ENCODE results near the gene SLC44A1. TPM values are rescaled to one million over a fixed set of nuclear protein-coding genes. Genes with fewer than 3 reads are reported as not detected.

SLC44A1 gene
- total RNA-seq, 1 donor from 2014 or later = 67.5 TPM

DNA sequence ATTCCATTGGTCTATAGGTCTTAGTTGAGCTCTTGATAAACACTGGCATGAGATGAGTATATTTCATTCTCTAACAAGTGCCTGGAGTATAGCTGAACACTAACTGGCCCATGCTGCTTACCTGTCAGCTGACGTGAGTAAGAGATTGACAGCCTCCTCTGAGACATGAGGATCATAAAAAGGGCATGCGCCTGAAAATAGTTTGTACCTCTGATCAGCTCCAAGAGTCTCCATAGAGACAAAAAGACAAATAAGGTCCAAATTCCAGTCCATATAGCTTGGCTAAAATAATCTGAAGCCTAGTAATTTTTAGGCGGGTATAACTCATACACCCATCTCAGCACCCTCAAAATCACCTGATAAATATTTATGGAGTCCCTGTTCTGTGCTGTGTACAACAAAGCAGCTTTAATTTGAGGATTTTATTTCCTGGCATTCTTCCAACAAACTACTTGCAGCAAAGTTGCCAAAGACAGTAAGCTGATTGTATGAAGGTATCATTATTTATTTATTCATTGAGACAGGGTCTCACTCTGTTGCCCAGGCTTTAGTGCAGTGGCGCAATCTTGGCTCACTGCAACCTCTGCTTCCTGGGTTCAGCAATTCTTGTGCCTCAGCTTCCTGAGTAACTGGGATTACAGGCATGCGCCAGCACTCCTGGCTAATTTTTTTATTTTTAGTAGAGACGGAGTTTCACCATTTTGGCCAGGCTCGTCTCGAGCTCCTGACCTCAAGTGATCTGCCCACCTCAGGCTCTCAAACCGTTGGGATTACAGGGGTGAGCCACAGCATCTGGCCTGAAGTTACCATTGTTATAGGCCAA, 187.2 kb downstream of the SLC44A1 start:
- no peak for DNase-seq (ENCODE audit: low spot score)

DNA sequence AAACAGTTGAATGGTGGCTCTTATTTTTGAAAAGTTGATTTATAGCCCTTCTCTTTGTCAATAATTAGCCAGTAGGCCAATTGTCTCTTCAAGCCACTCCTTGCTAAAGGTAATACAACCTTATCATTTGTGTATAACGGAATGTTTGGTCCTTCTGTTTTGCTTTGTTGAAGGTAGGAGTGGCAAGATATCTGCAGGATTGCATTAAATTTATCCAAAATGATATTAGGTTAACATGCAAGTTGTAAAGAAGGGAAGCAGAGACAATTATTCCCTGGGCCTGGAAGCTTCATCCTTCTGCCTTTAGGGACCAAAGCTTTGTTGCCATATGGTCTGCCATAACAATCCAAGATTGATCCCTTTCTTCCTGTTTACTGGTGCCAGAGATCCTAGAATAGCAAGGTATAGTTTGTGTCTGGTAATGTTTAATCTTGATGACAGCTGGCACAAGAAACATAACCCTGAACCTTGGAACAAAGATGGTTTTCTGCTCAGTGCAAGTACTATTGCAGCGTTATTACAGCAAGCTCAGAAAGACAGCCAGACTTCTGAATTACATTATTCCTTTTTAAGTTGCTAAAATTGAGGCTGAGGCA, 187.9 kb downstream of the SLC44A1 start:
- no peak for DNase-seq (ENCODE audit: low spot score)

DNA sequence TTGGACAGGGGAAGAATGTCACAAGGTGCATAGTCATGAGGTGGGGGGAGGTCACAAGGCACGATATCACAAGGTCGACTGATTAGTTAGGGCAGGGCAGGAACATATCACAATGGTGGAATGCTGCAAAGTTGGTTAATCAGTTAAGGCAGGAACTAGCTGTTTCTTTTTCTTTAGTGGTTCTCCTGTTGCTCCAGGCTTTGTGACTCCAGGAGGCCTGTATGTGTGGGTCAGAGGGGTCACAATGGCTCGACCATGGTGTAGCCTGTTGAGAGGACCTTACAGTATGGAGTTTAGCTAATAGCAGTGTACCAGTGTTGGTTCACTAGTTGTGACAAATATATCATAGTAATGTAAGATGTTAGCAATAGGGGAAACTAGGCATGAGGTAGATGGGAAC, 191.0 kb downstream of the SLC44A1 start:
- DNase-seq (ENCODE audit: low spot score) = no peak

DNA sequence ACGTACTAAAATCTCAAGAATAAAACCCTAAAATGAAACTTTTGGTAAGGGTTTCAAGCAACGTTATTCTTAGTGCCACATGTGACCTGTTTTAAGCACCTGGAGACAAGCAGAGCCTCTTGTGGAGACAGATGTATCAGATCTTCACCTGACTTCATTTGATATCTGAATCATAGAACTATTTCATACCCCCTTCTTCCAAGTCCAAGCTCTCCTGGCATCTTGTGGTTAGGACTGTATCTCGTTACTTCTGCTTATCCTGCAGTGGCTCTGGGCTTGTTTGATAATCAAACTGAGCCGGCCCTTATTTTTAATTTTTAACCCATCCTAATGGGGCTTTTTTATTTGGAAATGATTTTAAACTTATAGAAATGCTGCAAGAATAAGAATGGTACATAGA, 192.3 kb downstream of the SLC44A1 start:
- no peak for DNase-seq (ENCODE audit: low spot score)

DNA sequence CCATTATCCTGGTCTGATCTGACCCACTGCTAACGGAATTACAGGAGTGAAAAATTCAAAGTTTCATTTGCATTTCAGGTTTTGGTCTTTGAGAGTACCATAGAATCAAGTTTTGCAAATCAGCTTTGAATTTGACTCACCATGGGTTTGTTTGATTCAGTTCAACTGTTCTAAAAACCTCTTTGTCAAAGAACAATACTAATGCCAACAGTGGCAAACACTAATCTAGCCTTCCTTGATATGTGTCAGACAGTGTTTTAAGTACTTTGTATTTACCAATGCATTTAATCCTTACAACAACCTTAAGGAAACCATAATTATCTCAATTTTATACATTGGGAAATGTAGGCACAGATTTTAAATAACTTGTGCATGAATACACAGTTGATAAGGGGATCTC, 193.3 kb downstream of the SLC44A1 start:
- no peak for DNase-seq (ENCODE audit: low spot score)

DNA sequence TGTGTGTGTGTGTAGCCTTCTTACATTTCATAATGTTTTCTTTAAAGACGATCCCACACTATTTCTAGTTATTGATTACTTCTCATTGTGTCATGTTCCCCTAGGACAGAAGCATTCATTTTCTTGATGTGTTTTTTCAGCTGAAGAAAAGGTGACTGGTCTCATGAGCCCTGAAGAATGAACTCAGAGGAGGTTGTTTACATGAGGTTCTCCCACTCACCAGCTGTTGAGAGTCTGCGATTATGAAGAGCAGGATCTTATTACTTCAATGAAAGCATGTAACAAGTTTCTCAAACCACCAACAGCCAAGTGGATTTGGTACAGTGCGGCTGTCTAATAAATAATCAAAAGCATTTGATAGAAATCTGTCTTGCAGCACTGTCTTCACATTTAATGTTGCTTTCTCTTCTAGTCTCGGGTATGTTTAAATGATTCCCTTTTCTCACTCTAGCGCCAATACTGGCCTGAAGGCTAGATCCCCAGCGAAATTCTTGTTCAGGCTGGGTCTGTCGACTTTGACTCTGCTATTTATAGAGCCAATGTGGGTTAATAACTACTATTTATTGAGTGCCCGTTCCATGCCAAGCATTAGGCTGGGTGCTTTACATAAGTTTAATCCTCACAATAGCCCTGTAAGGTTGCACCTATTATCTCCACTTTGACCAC, 193.8 kb downstream of the SLC44A1 start:
- DNase-seq (ENCODE audit: low spot score) = no peak

DNA sequence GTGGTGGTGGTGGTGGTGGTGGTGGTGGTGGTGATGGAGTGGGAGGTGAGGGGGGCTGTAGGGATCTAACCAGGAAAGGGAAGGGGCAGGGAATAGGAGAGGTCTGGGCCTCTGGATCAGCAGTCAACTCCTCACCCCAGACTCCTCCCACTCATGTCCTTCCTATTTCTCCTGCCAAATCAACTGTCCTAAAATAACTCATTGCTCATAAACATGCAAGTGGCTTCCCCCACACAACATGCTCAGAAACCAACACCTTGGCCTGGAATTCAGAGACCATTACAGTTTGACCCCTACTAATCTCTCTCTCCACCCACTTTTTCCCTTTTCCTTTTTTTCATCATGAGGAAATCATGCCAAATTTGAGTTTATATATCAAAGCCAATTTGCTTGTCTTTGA, 195.0 kb downstream of the SLC44A1 start:
- no peak for DNase-seq (ENCODE audit: low spot score)

DNA sequence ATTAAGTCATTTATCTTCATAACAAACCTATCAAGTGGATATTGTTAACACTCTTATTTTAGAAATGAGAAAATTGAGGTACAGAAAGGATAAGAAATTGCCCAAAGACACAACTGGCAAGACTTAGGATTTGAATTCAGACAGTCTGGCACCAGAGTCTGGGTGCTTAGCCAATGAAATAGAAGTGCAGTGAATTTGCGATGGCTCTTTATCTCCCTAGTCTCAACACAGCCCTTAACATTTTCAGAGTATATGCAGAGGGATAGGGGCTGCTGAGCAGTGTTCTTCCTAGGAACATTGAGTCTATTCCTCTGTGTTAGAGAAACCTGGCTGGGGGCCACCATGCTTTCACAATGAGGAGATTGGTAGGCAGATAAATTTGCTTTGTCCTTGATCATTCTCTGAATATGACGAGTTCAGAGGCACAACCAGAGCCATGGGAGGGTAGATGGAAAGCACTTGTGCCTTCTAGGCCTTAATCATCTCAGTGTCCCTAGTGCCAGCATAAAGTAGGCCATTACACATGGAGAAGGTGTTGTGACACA, 197.2 kb downstream of the SLC44A1 start:
- no peak for DNase-seq (ENCODE audit: low spot score)

DNA sequence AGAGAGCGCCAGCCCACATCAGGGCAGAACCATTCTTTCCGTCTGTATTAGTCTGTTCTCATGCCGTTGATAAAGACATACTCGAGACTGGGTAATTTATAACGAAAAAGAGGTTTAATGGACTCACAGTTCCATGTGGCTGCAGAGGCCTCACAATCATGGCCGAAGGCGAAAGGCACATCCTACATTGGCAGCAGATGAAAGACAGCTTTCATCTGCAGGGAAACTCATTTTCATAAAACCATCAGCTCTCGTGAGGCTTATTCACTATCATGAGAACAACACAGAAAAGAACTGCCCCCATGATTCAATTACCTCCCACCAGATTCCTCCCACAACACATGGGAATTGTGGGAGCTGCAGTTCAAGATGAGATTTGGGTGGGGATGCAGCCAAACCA, 198.7 kb downstream of the SLC44A1 start:
- no peak for DNase-seq (ENCODE audit: low spot score)

DNA sequence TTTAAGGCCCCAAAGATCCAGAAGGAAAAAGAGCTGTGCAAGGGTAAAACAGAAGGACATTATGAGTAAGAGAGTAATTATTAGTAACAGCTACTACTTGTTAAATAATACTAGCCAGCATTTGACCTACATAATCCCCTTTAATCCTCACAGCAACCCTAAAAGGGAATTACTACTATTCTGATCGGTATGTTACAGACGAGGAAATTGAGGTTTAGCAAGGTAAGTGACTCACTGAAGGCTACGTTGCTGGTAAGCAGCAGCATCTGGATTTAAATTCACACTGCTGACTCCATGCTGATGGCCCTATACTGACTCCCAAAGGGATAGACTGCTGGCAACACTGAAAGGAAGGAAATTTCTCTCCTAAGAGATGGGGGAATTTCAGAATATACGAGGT, 199.7 kb downstream of the SLC44A1 start:
- DNase-seq (ENCODE audit: low spot score) = no peak

DNA sequence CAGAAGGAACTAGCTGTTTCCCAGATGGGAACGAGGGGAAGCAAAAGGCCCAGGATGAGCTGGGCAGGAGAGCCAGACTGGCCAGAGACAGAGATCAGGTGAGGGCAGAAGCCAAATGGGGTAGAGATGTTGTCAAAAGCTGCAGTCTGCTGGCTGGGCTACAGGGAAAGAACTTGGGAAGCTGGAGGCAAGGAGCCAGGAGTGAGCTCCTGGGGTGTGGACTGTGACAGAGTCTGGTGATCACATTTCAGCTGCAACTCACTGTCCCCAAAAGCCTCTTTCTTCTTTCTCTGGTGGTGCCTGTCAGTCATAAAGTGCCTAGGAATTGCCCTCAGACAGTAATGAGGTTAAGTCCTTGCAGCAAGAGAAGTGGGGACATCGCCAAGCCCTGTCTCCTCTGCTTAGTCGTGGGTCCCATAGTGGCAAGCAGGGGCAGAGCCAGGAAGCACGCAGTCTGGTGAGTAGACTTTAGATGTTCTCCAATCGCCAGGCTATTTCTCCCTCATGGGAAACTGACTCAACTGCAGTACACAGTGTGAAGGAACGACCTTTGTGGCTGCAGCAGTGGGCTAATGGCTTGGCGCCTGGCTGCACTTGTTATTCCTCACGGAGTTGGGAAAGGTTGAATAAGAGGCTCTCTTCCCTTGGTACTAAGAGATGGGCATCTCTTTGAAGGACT, 200.9 kb downstream of the SLC44A1 start:
- DNase-seq (ENCODE audit: low spot score) = no peak

DNA sequence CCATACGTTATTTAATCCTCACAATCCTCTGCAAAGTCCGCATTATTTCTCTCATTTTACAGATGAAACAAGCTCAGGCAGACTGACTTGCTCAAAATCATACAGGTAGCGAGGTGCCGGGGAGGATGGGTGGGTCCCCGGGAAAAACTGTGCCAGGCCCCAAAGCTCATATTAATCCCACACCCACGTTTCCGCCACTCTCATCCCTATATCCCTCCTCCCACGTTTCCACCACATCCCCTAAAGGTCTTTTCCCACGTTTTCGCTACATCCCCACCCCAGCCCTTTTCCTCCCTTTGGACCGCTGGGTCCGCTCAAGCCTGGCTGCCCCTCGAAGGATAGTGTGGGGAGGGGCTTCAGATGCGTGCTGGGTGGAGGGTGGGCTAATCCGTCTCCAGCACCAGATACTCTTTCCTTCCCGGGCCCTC, 202.9 kb downstream of the SLC44A1 start:
- no peak for DNase-seq (ENCODE audit: low spot score)

DNA sequence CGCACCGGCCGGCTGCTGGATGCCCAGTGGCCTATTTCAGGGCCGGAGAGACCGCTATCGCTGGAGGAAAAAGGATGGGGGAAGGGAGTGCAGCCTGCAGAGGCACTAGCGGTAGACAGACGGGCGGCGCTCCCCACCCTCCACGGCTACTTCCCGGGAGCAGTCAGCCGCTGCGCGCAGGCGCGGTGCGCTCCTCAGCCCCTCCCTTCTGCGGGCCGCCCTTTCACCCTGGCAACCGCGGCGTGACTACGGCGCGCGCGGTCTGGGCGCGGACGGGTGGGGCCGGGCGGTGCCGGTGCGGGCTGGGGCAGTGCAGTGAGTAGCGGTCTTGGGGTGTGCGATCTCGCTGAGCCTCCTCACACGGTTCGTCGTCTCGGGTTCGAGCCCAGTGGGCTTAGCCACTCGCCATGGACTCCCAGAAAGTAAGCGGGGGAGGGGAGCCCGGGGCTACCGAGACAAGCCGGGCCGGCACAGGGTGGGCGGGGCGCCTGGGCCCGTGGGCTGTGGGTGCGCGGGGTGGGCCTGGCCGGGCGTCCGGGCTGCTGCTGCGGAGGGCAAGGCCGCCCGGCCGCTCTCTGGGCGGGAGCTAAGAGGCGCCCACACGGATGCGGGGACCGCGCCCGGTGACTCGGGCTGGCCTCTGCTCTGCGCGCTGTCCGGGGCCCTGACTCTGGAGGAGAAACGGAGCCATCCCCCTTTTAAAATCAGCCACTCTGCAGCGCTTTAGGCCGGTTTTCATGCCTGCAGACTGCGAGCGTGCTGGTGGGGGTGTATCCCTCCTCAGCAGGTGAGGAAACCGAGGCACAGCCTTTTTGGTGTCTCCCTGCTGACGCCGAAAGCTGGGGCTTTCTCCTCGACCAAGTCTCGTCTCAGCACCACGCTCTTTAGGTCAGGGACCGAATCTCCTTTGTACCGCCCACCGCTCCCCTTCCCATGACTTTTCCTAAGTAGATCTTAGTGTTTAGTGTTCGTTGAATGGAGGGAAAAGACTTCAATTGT, 203.7 kb downstream of the SLC44A1 start, which contains the start of gene FSD1L:
TSS of gene FSD1L (plus strand) at position 221 of the 999 bp plus-strand sequence. CDS start at position 408, 187 bp downstream.
- peak; percentile 92 for DNase-seq (ENCODE audit: low spot score)

DNA sequence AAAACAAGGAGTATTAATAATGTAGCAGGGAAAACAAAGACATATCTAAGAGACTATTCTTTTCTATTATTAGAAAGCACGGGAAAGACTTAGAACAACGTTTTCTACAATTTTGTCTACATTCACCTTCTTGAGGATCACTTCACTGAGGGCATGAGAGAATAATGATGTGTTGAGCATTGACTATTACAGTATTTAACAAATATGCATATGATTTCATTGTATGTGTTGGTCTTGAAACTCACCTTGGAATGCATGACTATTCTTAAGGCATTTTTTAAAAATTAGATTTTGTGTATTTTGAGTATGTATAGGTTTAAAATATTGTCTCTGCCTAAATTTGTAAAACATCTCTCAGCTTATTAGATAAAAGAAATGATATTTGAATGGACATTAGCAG, 204.6 kb downstream of the SLC44A1 start:
- DNase-seq (ENCODE audit: low spot score) = no peak

DNA sequence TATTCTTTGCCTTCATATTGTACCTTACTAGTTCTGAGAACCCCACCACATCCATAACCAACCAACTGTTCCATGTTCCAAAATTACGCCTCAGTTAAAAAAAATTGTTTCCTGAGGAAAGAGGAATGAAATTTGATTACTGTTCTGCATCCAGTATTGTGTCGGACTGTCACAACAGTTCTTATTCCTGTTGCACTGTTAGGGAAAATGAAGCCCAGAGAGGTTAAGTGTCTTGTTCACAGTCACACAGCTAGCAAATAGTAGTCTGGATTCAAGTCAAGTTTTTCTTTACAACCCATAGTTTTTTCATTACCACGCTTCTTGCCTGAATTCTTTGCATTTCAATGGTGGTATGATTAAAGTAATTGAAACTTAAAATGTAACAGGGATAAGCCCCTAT, 207.7 kb downstream of the SLC44A1 start:
- no peak for DNase-seq (ENCODE audit: low spot score)

DNA sequence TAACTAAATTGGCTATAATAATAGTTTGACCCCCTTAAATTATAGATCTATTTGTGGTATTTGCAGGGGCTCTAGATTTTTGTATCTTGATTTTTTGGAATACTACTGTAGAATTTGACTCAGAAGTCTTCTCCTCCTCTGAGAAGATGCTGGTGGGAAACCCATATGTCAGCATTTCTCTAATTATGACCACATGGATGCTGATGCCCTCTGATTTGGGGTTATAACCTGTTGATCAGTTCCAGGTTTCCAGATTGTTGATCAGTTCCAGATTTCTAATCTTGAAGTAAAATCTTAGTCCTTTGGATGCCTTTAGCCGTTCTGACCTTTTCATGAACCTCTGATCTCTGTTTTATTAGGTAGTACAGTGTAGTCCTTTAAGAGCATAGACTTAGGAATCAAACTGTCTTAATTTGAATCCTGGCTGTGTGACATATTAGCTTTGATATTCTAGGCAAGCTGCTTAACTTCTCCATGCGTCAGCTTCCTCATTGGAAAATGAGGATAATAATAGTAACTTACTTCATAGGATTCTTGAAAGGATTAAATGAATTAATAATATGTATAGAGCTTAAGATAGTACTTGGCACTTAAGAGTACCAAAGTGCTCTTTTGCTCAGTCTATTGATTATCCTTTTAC, 211.5 kb downstream of the SLC44A1 start:
- DNase-seq (ENCODE audit: low spot score) = no peak

DNA sequence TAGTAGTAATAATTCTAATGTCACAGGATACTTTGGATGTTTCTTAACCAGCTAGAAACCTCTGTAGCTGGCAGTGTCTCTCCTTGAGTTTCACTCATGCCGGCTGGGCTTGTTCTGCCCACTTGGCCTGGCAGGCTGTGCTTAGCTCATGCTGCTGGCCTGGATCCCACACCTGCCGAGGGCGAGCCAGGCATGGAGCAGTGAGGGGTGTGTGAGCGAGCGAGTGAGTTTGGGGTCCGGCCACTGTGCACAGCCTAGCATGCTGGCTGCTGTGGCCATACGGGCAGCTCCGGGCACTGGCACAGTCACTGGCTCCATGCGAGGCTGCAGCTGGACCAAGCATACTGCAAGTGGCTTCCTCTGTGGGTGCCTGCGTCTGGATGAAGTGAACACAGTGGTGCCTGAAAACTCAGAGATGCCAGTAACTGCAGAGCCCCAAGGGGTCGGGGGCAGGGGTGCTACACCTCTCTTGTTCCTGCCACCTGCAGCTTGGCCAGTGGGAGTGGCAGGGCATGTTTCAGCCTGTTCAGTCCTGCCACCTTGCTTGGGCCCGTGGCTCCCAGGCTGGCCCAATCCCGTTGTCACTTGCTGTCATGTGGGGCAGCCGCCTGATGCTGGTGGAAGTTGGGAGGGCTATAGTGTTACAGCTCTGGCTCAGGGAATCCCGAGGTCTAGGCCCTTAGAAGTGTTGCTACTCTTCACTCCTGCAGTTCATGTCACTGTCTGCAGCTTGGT, 213.3 kb downstream of the SLC44A1 start:
- no peak for DNase-seq (ENCODE audit: low spot score)

DNA sequence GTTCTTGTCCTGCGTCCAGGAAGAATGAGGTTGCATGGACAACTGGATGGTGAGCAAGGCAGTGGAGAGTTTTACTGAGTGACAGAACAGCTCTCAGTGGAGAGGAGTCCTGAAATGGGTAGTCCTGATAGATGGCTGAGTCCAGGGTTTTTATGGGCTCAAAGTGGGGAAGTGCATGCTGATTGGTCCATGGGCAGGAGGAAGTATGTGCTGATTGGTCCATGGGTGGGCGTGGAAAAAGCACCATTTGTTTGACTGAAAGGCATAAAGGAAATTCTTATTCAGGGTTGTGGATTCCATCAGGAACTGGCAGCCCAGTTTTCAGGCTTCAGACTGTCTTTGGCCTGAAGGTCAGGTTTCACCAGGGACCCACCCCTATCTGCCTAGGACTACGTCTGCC, 214.0 kb downstream of the SLC44A1 start:
- DNase-seq (ENCODE audit: low spot score) = no peak

DNA sequence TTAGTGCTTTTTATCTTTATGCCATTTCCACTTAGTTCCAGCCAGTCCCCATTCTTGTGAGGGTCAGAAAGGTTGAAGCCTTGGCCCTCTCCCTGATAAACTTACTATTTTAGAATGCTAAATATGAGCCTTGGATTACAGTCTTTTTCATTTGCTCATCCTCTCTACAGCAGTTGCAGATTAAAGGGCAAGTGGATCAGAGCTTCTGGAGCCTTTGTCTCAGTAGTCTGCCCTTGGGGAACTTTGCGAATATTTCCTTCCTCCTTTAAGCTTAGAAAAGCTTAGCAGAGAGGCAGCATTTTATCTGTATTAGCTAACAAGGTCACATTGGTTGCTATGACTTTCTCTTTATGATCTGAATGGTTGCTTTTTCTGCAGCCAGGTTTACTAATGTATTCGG, 214.9 kb downstream of the SLC44A1 start:
- DNase-seq (ENCODE audit: low spot score) = no peak

Data from ureter (tissue), 1 donor.